Stimulated activated naive CD8-positive, alpha-beta T cell treated with anti-CD3 and anti-CD28 coated beads, Interleukin-15, amount 100 ng/mL, for 72 hours (primary cell): ENCODE data around the gene CNN3.

Source experiments
- ATAC-seq: fragments of 150-1000 bp; cut with Tn5 transposase; 2 replicates; pipeline ENCODE4 v1.10.0; 2021; ENCODE audit warnings: mild to moderate bottlenecking, moderate library complexity
- DNase-seq, 2 donors: peaks; one replicate each; pipeline ENCODE4 v3.0.0; 2021 to 2022
- H3K27ac Mint-ChIP-seq, 2 donors: one replicate each; pipeline ENCODE4 v1.8.0; 2022; ENCODE audit warnings: mild to moderate bottlenecking in 2 of 2, mixed read lengths in 2 of 2, moderate library complexity in 2 of 2
- H3K27me3 Mint-ChIP-seq: one replicate; pipeline ENCODE4 v1.8.0; 2022; ENCODE audit warnings: mixed read lengths
- H3K4me1 Mint-ChIP-seq: one replicate; pipeline ENCODE4 v1.8.0; 2022; ENCODE audit warnings: mild to moderate bottlenecking, mixed read lengths
- H3K4me3 Mint-ChIP-seq, 2 donors: one replicate each; pipeline ENCODE4 v1.8.0; 2022; ENCODE audit warnings: mild to moderate bottlenecking in 2 of 2, mixed read lengths in 2 of 2, moderate library complexity in 1 of 2
- H3K9me3 Mint-ChIP-seq, 2 donors: one replicate each; pipeline ENCODE4 v1.8.0; 2022; ENCODE audit warnings: mixed read lengths in 2 of 2

Gene CNN3

GRCh38 chr1:94926915-94927404 lies at the start of gene CNN3:
TSS of gene CNN3 (minus strand) at chr1:94927110. CDS start at chr1:94926894, 216 bp downstream.
- peak within 1 kb of the TSS; percentile 92 to 93 for H3K4me3 Mint-ChIP-seq
- no peaks in the 10 kb centered on the region for H3K9me3 Mint-ChIP-seq
- ATAC-seq (peak; percentile 91), DNase-seq (peak; percentile 79 to 87)
- H3K27me3 Mint-ChIP-seq = peaks cover 29% of the 10 kb centered on the region
- H3K4me1 Mint-ChIP-seq = peaks cover 41% of the 10 kb centered on the region
- H3K27ac Mint-ChIP-seq = peak within 1 kb of the TSS; percentile 43 to 71

GRCh38 chr1:94974824-94975223 lies 47.9 kb upstream of the CNN3 start:
- no peak overlapping the region for H3K4me3 Mint-ChIP-seq
- ATAC-seq (no peak), DNase-seq (no peak)
- no peaks in the 10 kb centered on the region for H3K27me3 Mint-ChIP-seq
- no peaks in the 10 kb centered on the region for H3K9me3 Mint-ChIP-seq
- H3K4me1 Mint-ChIP-seq = peaks cover 5% of the 10 kb centered on the region
- H3K27ac Mint-ChIP-seq = no peak overlapping the region

GRCh38 chr1:94974241-94974640 lies 47.3 kb upstream of the CNN3 start:
- H3K27ac Mint-ChIP-seq = no peak overlapping the region
- H3K4me1 Mint-ChIP-seq = peaks cover 5% of the 10 kb centered on the region
- ATAC-seq (no peak), DNase-seq (no peak)
- no peaks in the 10 kb centered on the region for H3K27me3 Mint-ChIP-seq
- no peak overlapping the region for H3K4me3 Mint-ChIP-seq
- no peaks in the 10 kb centered on the region for H3K9me3 Mint-ChIP-seq

GRCh38 chr1:94973309-94973922 lies 46.5 kb upstream of the CNN3 start:
- ATAC-seq (no peak), DNase-seq (no peak)
- Mint-ChIP-seq H3K4me3 (no peak overlapping the region), H3K27ac (peak overlapping the region in 1 of 2 donors; percentile 63), H3K9me3 (no peaks in the 10 kb centered on the region), H3K4me1 (peaks cover 5% of the 10 kb centered on the region), H3K27me3 (no peaks in the 10 kb centered on the region)

- H3K9me3 Mint-ChIP-seq = no peaks in the 10 kb centered on the region
- no peak overlapping the region for H3K27ac Mint-ChIP-seq
- ATAC-seq = no peak
- no peak for DNase-seq
- H3K27me3 Mint-ChIP-seq = no peaks in the 10 kb centered on the region
- H3K4me3 Mint-ChIP-seq = no peak overlapping the region
- H3K4me1 Mint-ChIP-seq = peaks cover 5% of the 10 kb centered on the region
These were observed 44.6 kb upstream of the CNN3 start for GRCh38 chr1:94971491-94971924.

GRCh38 chr1:94970783-94971182 lies 43.9 kb upstream of the CNN3 start:
- ATAC-seq = no peak
- Mint-ChIP-seq H3K9me3 (no peaks in the 10 kb centered on the region), H3K27me3 (no peaks in the 10 kb centered on the region), H3K27ac (no peak overlapping the region), H3K4me1 (peaks cover 5% of the 10 kb centered on the region), H3K4me3 (no peak overlapping the region)
- no peak for DNase-seq

- Mint-ChIP-seq H3K4me1 (peaks cover 5% of the 10 kb centered on the region), H3K27ac (no peak overlapping the region), H3K4me3 (no peak overlapping the region), H3K9me3 (no peaks in the 10 kb centered on the region), H3K27me3 (no peaks in the 10 kb centered on the region)
- DNase-seq (no peak), ATAC-seq (no peak)
These were observed 42.2 kb upstream of the CNN3 start for GRCh38 chr1:94969137-94969536.

GRCh38 chr1:94966033-94966432 lies 39.1 kb upstream of the CNN3 start:
- Mint-ChIP-seq H3K27me3 (no peaks in the 10 kb centered on the region), H3K4me1 (peaks cover 7% of the 10 kb centered on the region), H3K9me3 (no peaks in the 10 kb centered on the region), H3K4me3 (no peak overlapping the region), H3K27ac (no peak overlapping the region)
- DNase-seq (no peak), ATAC-seq (no peak)

GRCh38 chr1:94963864-94964263 lies 37.0 kb upstream of the CNN3 start:
- DNase-seq (no peak), ATAC-seq (no peak)
- no peaks in the 10 kb centered on the region for H3K9me3 Mint-ChIP-seq
- H3K4me3 Mint-ChIP-seq = peak overlapping the region in 1 of 2 donors; percentile 41
- peaks cover 7% of the 10 kb centered on the region for H3K4me1 Mint-ChIP-seq
- no peaks in the 10 kb centered on the region for H3K27me3 Mint-ChIP-seq
- no peak overlapping the region for H3K27ac Mint-ChIP-seq

- no peaks in the 10 kb centered on the region for H3K27me3 Mint-ChIP-seq
- H3K9me3 Mint-ChIP-seq = no peaks in the 10 kb centered on the region
- peak; percentile 75 for ATAC-seq
- peaks cover 7% of the 10 kb centered on the region for H3K4me1 Mint-ChIP-seq
- DNase-seq = peak; percentile 22 to 28
- peak overlapping the region; percentile 81 to 88 for H3K4me3 Mint-ChIP-seq
- H3K27ac Mint-ChIP-seq = peak overlapping the region; percentile 97
These were observed 35.7 kb upstream of the CNN3 start for GRCh38 chr1:94962409-94963265.

GRCh38 chr1:94961988-94962387 lies 35.1 kb upstream of the CNN3 start:
- H3K4me1 Mint-ChIP-seq = peaks cover 7% of the 10 kb centered on the region
- no peak overlapping the region for H3K4me3 Mint-ChIP-seq
- no peak for ATAC-seq
- H3K9me3 Mint-ChIP-seq = no peaks in the 10 kb centered on the region
- peak overlapping the region; percentile 97 for H3K27ac Mint-ChIP-seq
- DNase-seq = no peak
- no peaks in the 10 kb centered on the region for H3K27me3 Mint-ChIP-seq

GRCh38 chr1:94961582-94961981 lies 34.7 kb upstream of the CNN3 start:
- H3K9me3 Mint-ChIP-seq = no peaks in the 10 kb centered on the region
- H3K4me3 Mint-ChIP-seq = no peak overlapping the region
- ATAC-seq (no peak), DNase-seq (no peak)
- H3K4me1 Mint-ChIP-seq = peaks cover 7% of the 10 kb centered on the region
- no peak overlapping the region for H3K27ac Mint-ChIP-seq
- no peaks in the 10 kb centered on the region for H3K27me3 Mint-ChIP-seq

GRCh38 chr1:94958081-94958480 lies 31.2 kb upstream of the CNN3 start:
- no peaks in the 10 kb centered on the region for H3K27me3 Mint-ChIP-seq
- ATAC-seq (no peak), DNase-seq (no peak)
- no peak overlapping the region for H3K4me3 Mint-ChIP-seq
- no peak overlapping the region for H3K27ac Mint-ChIP-seq
- H3K9me3 Mint-ChIP-seq = no peaks in the 10 kb centered on the region
- H3K4me1 Mint-ChIP-seq = peaks cover 6% of the 10 kb centered on the region

- no peak overlapping the region for H3K4me3 Mint-ChIP-seq
- no peak for ATAC-seq
- H3K27ac Mint-ChIP-seq = no peak overlapping the region
- no peaks in the 10 kb centered on the region for H3K9me3 Mint-ChIP-seq
- H3K27me3 Mint-ChIP-seq = no peaks in the 10 kb centered on the region
- no peak for DNase-seq
- no peaks in the 10 kb centered on the region for H3K4me1 Mint-ChIP-seq
These were observed 29.1 kb upstream of the CNN3 start for GRCh38 chr1:94955767-94956632.
